DMS 273 (cell line): ENCODE results near the gene TMED9.
A peak's percentile ranks its signal among the peaks of the same experiment; 100 is the strongest.

Source experiments
- DNase-seq: peaks from one replicate; lab custom pipeline; 2025; ENCODE audit not compliant: unreplicated experiment; lab: John Stamatoyannopoulos, UW

Gene TMED9

GRCh38 chr5:177576169-177576568, 15.8 kb upstream of the TMED9 start:
- peak; percentile 52 for DNase-seq

GRCh38 chr5:177578316-177578715, 13.7 kb upstream of the TMED9 start:
- no peak for DNase-seq

GRCh38 chr5:177588413-177588909, 3.5 kb upstream of the TMED9 start:
- no peak for DNase-seq

GRCh38 chr5:177590406-177590805, 1.6 kb upstream of the TMED9 start:
- no peak for DNase-seq

- DNase-seq: no peak
Observed at GRCh38 chr5:177591690-177592009, 353 bp upstream of the TMED9 start.

- DNase-seq: no peak
Observed at GRCh38 chr5:177592905-177593304, 902 bp downstream of the TMED9 start.

- DNase-seq: no peak
Observed at GRCh38 chr5:177593511-177593910, 1.5 kb downstream of the TMED9 start.

GRCh38 chr5:177594071-177594470, 2.1 kb downstream of the TMED9 start:
- no peak for DNase-seq

- DNase-seq: no peak
Observed at GRCh38 chr5:177595026-177595585, 3.1 kb downstream of the TMED9 start.

GRCh38 chr5:177595991-177596774, 4.2 kb downstream of the TMED9 start:
- no peak for DNase-seq

- DNase-seq: no peak
Observed at GRCh38 chr5:177596775-177597238, 4.8 kb downstream of the TMED9 start.

- DNase-seq: no peak
Observed at GRCh38 chr5:177598477-177598876, 6.5 kb downstream of the TMED9 start.

GRCh38 chr5:177599731-177600507, 7.9 kb downstream of the TMED9 start, which contains the start of gene B4GALT7:
TSS of gene B4GALT7 (plus strand) at chr5:177600132. CDS start at chr5:177600211, 79 bp downstream.
- DNase-seq: peak; percentile 93

- no peak for DNase-seq
Observed at GRCh38 chr5:177600508-177601018, 8.6 kb downstream of the TMED9 start.

- DNase-seq: no peak
Observed at GRCh38 chr5:177601126-177601525, 9.1 kb downstream of the TMED9 start.

- peak; percentile 22 for DNase-seq
Observed at GRCh38 chr5:177601577-177602457, 9.8 kb downstream of the TMED9 start.

GRCh38 chr5:177602458-177602830, 10.4 kb downstream of the TMED9 start:
- no peak for DNase-seq

- DNase-seq: no peak
Observed at GRCh38 chr5:177603631-177604030, 11.6 kb downstream of the TMED9 start.

GRCh38 chr5:177604116-177604521, 12.1 kb downstream of the TMED9 start:
- no peak for DNase-seq

- no peak for DNase-seq
Observed at GRCh38 chr5:177604656-177605055, 12.7 kb downstream of the TMED9 start.

- DNase-seq: no peak
Observed at GRCh38 chr5:177605078-177605477, 13.1 kb downstream of the TMED9 start.
